HG02840 (cell line): ENCODE data around the gene KRTAP20-3.

ENCODE experiments used
- ATAC-seq: cut with Tn5 transposase; IDR thresholded peaks from one replicate; pipeline ENCODE4 v1.9.1; 2021; ENCODE audit warnings: mild to moderate bottlenecking, moderate library complexity, moderate number of reproducible peaks; ENCODE audit not compliant: unreplicated experiment, low FRiP score

Gene KRTAP20-3

GRCh38 chr21:30642564-30642963, at the start of gene KRTAP20-3:
KRTAP20-3 (plus strand) TSS chr21:30642864.
- ATAC-seq = no peak

- no peak for ATAC-seq
Observed at GRCh38 chr21:30598802-30599201, 43.9 kb upstream of the KRTAP20-3 start, which contains the start of gene KRTAP6-2. KRTAP6-2 (minus strand) TSS chr21:30598902; CDS start chr21:30598874, 28 bp downstream.

- ATAC-seq = no peak
Observed at GRCh38 chr21:30600787-30601186, 41.9 kb upstream of the KRTAP20-3 start, which contains the start of gene KRTAP22-1. KRTAP22-1 (plus strand) TSS chr21:30601087.

- no peak for ATAC-seq
Observed at GRCh38 chr21:30605968-30606367, 36.7 kb upstream of the KRTAP20-3 start.

GRCh38 chr21:30612132-30612531, 30.5 kb upstream of the KRTAP20-3 start:
- ATAC-seq = no peak

GRCh38 chr21:30613836-30614235, 28.8 kb upstream of the KRTAP20-3 start, which contains the start of gene KRTAP6-1:
KRTAP6-1 (minus strand) TSS chr21:30613930; CDS start chr21:30613904, 26 bp downstream.
- no peak for ATAC-seq

GRCh38 chr21:30615199-30615598, 27.5 kb upstream of the KRTAP20-3 start:
- no peak for ATAC-seq

- ATAC-seq = no peak
Observed at GRCh38 chr21:30616125-30616524, 26.5 kb upstream of the KRTAP20-3 start, which contains the start of gene KRTAP20-1. KRTAP20-1 (plus strand) TSS chr21:30616425; CDS start chr21:30616455, 30 bp downstream.

GRCh38 chr21:30620080-30620479, 22.6 kb upstream of the KRTAP20-3 start:
- ATAC-seq = no peak

- ATAC-seq = no peak
Observed at GRCh38 chr21:30620522-30620921, 22.1 kb upstream of the KRTAP20-3 start, which contains the start of gene KRTAP20-4. KRTAP20-4 (plus strand) TSS chr21:30620627.

- ATAC-seq = no peak
Observed at GRCh38 chr21:30623362-30623761, 19.3 kb upstream of the KRTAP20-3 start.

- no peak for ATAC-seq
Observed at GRCh38 chr21:30625449-30626165, 17.1 kb upstream of the KRTAP20-3 start.

GRCh38 chr21:30628109-30628508, 14.6 kb upstream of the KRTAP20-3 start:
- ATAC-seq = no peak

GRCh38 chr21:30629200-30629599, 13.5 kb upstream of the KRTAP20-3 start:
- ATAC-seq = no peak

GRCh38 chr21:30634906-30635305, 7.8 kb upstream of the KRTAP20-3 start, which contains the start of gene KRTAP20-2:
KRTAP20-2 (plus strand) TSS chr21:30635206; CDS start chr21:30635264, 58 bp downstream.
- ATAC-seq = no peak

GRCh38 chr21:30638686-30639085, 4.0 kb upstream of the KRTAP20-3 start:
- no peak for ATAC-seq

GRCh38 chr21:30646904-30647414, 4.3 kb downstream of the KRTAP20-3 start:
- ATAC-seq = no peak

- ATAC-seq = no peak
Observed at GRCh38 chr21:30652891-30653290, 10.2 kb downstream of the KRTAP20-3 start.

GRCh38 chr21:30668776-30669175, 26.1 kb downstream of the KRTAP20-3 start:
- ATAC-seq = no peak

- ATAC-seq = no peak
Observed at GRCh38 chr21:30672985-30673650, 30.5 kb downstream of the KRTAP20-3 start.

- ATAC-seq = no peak
Observed at GRCh38 chr21:30674312-30674711, 31.6 kb downstream of the KRTAP20-3 start.
